Liver (tissue), 3 donors: Measurements from ENCODE around the gene NOS1.

Source experiments
- ATF3 ChIP-seq: IDR thresholded peaks from 2 replicates; pipeline ENCODE4 v1.6.1; 2016; ENCODE audit warnings: antibody characterized with exemption
- CTCF ChIP-seq: fragments of 150-350 bp; IDR thresholded peaks from 2 replicates; pipeline ENCODE4 v1.5.1; 2017; ENCODE audit warnings: improper control_type of control experiment, low read depth, low read length; ENCODE audit not compliant: missing input control
- EGR1 ChIP-seq, 2 donors: IDR thresholded peaks; 2 replicates each; pipeline ENCODE4 v1.6.1; 2016 to 2018; ENCODE audit warnings: antibody characterized with exemption in 2 of 2, low read depth in 2 of 2
- GABPA ChIP-seq, 2 donors: IDR thresholded peaks in 1 of 2; conservative IDR thresholded peaks in 1 of 2; 2 replicates each; pipeline ENCODE4 v1.6.1; 2016; ENCODE audit warnings: antibody characterized with exemption in 2 of 2, mild to moderate bottlenecking in 1 of 2, moderate library complexity in 1 of 2
- REST ChIP-seq: IDR thresholded peaks from 2 replicates; pipeline ENCODE4 v1.6.1; 2016; ENCODE audit warnings: antibody characterized with exemption, mild to moderate bottlenecking
- SP1 ChIP-seq: IDR thresholded peaks from 2 replicates; pipeline ENCODE4 v1.6.1; 2018; ENCODE audit warnings: antibody characterized with exemption, mild to moderate bottlenecking
- TAF1 ChIP-seq: conservative IDR thresholded peaks from 2 replicates; pipeline ENCODE4 v1.6.1; 2016; ENCODE audit warnings: antibody characterized with exemption, mild to moderate bottlenecking
- ZBTB33 ChIP-seq: IDR thresholded peaks from 2 replicates; pipeline ENCODE4 v1.6.1; 2016; ENCODE audit warnings: antibody characterized with exemption
- donor health status: healthy.
- donor health status: healthy.

GRCh38 chr12:117162167-117162539, 199.3 kb downstream of the NOS1 start:
- TF ChIP-seq REST (no peak), CTCF (no peak), EGR1 (IDR thresholded peaks at IDR 0.05; ENCODE audit: low read depth in 2 of 2) (no peak), SP1 (no peak), TAF1 (no peak), GABPA (IDR thresholded peaks at IDR 0.05 in 1 of 2, conservative IDR thresholded peaks at IDR 0.05 in 1 of 2) (no peak), ATF3 (no peak), ZBTB33 (no peak)
